ENCODE data around the gene FBXO38.

DNA sequence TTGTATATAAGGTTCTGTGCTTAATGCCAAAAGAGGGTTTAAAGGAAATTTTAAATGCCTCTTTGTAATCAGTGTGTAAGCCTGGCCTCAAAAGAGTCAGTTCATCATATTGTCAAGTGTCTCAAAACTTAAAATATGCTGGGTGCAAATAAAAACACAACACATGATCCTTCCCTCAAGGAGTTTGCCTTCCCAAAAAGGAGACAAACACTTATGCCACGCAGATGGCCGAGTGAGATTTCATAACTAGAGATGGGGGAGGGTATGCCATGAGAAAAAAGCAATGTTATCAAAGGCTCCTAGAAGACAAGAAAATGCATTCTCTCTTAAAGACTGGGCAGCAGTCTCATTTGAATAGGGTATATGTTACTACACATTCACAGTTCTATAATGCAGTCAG, 55.2 kb downstream of the FBXO38 start:
- TF ChIP-seq CTCF (IDR thresholded peaks at IDR 0.05; ENCODE audit: insufficient read depth, low read depth, low read length) (no peak), EZH2 (IDR thresholded peaks at IDR 0.05; ENCODE audit: insufficient read depth, low read length) (no peak)
